IPS-NIHi7 (cell line): ENCODE results near the gene RALGPS2.
A peak's percentile ranks its signal among the peaks of the same experiment; 100 is the strongest.
"Not testable (repeated sequence)": the region's sequence is repeated elsewhere in the genome, so short reads cannot be mapped to it uniquely, and the experiment has no call there.

ENCODE experiments used
- DNase-seq: peaks from one replicate; pipeline ENCODE4 v3.0.0; 2012; ENCODE audit warnings: mixed read lengths; ENCODE audit errors: extremely low spot score

RALGPS2 gene

GRCh38 chr1:178724376-178724727 lies 692 bp upstream of the RALGPS2 start:
- DNase-seq = no peak

GRCh38 chr1:178725466-178726086 lies 532 bp downstream of the RALGPS2 start:
- DNase-seq = peak; percentile 48

- DNase-seq = peak; percentile 68
Observed at GRCh38 chr1:178726087-178726517, 1.1 kb downstream of the RALGPS2 start.

GRCh38 chr1:178726545-178726944 lies 1.5 kb downstream of the RALGPS2 start:
- DNase-seq = no peak

DNA sequence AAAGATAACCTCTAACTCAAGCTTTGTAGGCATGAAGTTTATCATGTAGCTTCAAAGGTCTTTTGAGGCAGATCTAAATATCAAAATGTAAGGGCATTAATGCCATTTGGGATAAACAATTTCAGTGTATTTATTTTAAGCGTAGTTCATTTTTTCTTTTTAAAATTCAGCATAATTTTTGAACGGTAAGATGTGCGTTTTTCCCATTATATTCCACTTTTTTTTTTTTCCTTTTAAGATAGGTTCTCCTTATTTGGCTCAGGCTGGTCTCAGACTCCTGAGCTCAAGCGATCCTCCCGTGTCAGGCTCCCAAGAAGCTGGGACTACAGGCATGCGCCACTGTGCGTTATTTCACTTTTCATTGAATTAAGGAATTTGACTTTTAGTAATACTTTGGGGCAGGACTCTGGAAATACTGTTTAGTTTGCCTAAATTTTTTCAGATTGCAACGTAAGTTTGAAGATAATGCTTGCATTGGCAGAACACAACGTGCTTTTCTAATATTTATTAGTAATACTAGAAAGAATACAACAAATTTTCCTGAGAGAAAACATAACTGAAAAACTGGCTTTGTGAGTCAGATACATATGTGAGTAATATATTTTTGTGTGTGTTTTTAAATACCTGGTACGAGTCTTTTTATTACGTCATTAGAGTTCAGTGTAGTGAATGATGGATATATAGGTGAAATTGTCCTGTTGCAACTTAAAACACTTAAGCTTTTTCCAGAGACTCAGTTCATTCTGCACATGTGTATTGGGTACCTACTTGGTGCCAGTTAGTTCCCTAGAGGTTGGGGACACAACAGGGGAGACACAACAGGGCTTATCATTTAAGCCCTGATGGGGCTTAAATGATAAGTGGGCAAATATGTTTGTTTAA lies 2.2 kb downstream of the RALGPS2 start:
- DNase-seq = no peak

GRCh38 chr1:178733972-178734371 lies 8.9 kb downstream of the RALGPS2 start:
- DNase-seq = no peak

DNA sequence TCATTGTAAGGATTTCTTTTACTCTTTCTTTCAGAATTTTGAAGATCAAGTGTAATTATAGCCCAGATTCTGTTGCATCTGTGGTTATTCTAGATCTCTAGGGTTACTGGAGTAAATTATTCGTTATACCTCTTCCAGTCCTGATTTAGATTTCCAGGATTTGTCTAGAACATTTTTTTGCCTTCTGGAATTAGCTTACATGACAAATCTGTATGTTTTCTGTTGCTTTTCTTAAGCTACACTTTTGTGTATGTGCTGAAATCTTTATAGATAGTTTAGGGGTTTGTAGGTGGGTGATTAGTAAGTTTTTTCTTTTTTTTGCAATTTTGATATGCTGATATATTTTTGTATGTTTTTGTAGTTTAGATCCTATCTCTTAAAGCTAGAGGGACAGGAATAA lies 13.7 kb downstream of the RALGPS2 start:
- DNase-seq = no peak

DNA sequence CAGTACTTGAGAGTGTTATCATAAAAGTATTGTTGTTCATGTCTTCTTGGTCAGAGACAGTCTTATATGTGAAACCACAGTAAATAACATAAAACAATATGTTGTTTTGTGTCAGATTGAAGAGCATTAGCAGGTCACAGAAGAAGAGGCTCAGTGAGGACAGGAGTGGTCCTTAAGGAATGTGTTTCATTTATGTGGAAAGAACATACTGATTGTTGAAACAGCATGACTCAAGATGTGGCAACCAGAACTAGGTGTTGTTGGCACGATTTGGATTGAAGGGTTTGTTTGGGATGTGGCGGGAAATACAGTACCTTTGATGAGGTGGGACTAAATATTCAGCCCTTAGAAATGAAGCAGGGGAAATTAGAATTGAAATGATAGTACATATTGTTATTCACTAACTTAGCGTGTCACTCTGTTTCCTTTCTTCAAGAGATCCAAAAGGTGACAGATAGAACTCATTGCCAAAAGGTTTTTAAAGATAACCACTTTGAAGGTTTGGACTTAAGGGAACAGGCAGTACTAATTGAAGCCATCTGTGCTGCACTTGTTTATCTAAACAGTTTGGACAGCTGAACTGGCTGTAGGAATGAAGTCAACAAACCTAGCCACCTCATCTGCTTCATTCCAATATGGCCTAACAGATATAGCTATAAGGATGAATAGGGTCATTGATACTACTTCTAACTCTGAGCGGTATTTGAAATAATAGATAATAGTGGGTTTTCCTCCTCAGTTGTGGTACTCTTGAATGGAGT lies 14.4 kb downstream of the RALGPS2 start:
- DNase-seq = no peak

DNA sequence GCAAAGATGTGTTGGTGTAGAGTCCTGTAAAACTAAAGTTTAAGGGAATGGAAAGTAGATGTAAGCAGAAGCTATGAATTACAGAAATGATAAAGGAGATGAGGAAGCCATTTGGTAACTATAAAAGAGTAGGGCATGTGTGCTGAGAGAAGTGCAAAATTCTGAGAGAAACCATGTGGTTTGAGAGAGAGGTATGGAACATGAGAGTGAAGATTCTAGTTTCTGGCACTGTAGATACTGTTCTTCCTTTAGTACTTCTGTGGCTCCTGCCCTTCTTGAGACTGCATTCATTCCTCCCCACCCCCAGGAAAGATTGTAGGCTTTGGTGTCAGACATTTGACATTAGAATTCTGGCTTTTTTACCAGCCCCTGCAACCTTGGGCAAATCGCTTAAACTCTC lies 15.4 kb downstream of the RALGPS2 start:
- DNase-seq = no peak

- DNase-seq = no peak
Observed at GRCh38 chr1:178740924-178741323, 15.9 kb downstream of the RALGPS2 start.

GRCh38 chr1:178743801-178744200 lies 18.8 kb downstream of the RALGPS2 start:
- DNase-seq = no peak

DNA sequence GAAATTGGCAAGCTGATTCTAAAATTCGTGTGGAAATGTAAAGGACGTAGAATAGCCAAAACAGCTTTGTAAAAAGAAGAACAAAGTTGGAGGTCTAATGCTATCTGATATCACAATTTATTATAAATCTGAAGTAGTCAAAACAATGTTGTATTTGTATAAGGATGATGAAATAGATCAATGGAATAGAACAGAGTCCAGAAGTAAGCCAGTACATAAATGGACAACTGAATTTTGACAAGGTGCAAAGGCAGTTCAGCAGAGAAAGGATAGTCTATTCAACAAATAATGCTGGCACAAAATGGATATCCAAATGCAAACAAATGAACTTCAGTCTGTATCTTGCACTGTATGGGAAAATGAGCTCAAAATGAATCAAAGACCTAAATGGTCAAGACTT lies 20.2 kb downstream of the RALGPS2 start:
- DNase-seq = no peak

DNA sequence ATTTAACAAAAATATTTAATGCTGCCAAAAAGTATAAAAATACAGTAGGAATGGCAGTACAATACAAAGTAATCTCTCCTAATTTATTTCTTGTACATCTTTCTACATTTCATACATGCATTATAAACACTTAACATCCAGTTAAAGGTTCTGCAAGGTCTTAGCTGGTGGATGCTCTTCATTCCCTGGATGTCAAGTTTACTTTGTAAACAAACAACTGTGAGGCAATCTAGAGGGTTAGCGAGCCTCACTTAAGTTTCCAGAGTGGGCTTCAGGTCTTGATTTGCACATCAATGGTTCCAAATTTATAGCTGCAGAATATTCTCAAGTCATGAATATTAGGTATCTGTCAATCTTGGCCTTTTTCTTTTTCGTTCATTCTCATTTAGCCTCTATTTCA lies 21.3 kb downstream of the RALGPS2 start:
- no peak for DNase-seq

GRCh38 chr1:178747361-178747760 lies 22.3 kb downstream of the RALGPS2 start:
- not testable (repeated sequence) for DNase-seq

GRCh38 chr1:178749581-178750166 lies 24.6 kb downstream of the RALGPS2 start:
- no peak for DNase-seq

DNA sequence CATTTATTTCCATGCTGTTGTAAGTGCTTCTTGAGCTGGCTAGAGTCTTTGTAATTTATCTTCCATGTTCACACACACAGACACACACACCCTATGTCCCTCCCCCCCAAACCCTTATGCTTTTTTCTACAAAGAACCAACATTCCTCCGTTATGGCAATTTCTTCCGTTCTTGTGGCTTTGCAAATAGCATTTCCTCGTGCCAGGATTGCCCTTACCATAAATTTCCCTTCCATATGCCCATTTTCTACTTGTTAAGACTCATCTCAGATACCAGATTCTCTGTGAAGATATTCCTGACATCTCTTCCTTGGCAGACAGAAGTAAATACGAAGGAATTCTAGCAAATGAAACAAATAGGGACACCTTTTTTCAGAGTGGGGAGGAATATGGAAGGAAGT lies 26.0 kb downstream of the RALGPS2 start:
- DNase-seq = no peak

DNA sequence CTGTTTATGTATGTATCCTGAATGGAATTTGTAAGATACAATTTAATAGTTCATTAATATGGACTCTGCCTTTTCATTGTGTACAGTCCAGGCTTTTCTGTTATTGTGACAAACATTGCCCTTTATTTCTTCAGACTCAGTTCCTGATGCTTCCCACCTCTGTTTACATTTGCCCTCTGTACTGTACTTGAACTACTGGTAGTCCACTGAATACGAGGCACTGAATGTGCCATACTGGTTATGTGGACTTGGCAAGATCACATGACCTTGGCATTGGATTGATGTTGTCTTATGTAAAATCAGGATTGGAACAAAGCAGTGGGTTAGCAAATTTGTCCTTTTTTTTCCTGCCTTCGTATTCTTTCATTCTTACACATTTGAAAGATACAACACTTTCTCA lies 27.8 kb downstream of the RALGPS2 start:
- DNase-seq = no peak

- DNase-seq = not testable (repeated sequence)
Observed at GRCh38 chr1:178754655-178755256, 29.7 kb downstream of the RALGPS2 start.

- peak; percentile 68 for DNase-seq
Observed at GRCh38 chr1:178768423-178768822, 43.4 kb downstream of the RALGPS2 start.

- no peak for DNase-seq
Observed at GRCh38 chr1:178772952-178773351, 47.9 kb downstream of the RALGPS2 start.

- no peak for DNase-seq
Observed at GRCh38 chr1:178774263-178774662, 49.2 kb downstream of the RALGPS2 start.

DNA sequence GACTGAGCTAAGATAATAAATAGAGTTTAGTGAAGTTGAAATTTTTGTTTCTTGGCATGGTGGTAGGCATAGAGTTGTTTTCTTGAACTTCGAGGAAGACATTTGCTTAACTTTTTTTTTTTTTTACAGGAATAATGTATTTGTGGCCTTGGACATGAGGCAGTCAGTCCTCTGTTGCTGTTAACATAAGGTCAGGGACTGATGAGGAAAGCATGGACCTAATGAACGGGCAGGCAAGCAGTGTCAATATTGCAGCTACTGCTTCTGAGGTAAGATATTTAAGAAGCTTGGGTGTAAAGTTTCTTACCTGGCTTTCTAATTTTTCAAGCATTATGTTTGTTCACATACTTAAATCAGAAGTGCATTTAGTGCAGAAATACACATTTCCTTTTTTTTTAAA lies 51.5 kb downstream of the RALGPS2 start:
- DNase-seq = no peak
